ENCODE results near the gene SEPSECS.

The SEPSECS gene

GRCh38 chr4:25078523-25078922 is 81.7 kb downstream of the SEPSECS start:
- DNase-seq (ENCODE audit: low read depth) = no peak
- H3K4me3 ChIP-seq (ENCODE audit: control insufficient read depth, low read depth, low read length) = no peak overlapping the region
- TF ChIP-seq CTCF (conservative IDR thresholded peaks at IDR 0.05; ENCODE audit: control insufficient read depth, insufficient read depth, low read depth, low read length) = no peak

- TF ChIP-seq CTCF (conservative IDR thresholded peaks at IDR 0.05; ENCODE audit: control insufficient read depth, insufficient read depth, low read depth, low read length) = no peak
- no peak for DNase-seq (ENCODE audit: low read depth)
- H3K4me3 ChIP-seq (ENCODE audit: control insufficient read depth, low read depth, low read length) = no peak overlapping the region
These were observed 83.4 kb downstream of the SEPSECS start for GRCh38 chr4:25076625-25077398.

- DNase-seq (ENCODE audit: low read depth) = no peak
- no peak overlapping the region for H3K4me3 ChIP-seq (ENCODE audit: control insufficient read depth, low read depth, low read length)
- no peak for TF ChIP-seq CTCF (conservative IDR thresholded peaks at IDR 0.05; ENCODE audit: control insufficient read depth, insufficient read depth, low read depth, low read length)
These were observed 84.4 kb downstream of the SEPSECS start for GRCh38 chr4:25075851-25076250.

GRCh38 chr4:25075129-25075528 is 85.1 kb downstream of the SEPSECS start:
- no peak for DNase-seq (ENCODE audit: low read depth)
- no peak overlapping the region for H3K4me3 ChIP-seq (ENCODE audit: control insufficient read depth, low read depth, low read length)
- no peak for TF ChIP-seq CTCF (conservative IDR thresholded peaks at IDR 0.05; ENCODE audit: control insufficient read depth, insufficient read depth, low read depth, low read length)

GRCh38 chr4:25070545-25070944 is 89.7 kb downstream of the SEPSECS start:
- no peak for TF ChIP-seq CTCF (conservative IDR thresholded peaks at IDR 0.05; ENCODE audit: control insufficient read depth, insufficient read depth, low read depth, low read length)
- DNase-seq (ENCODE audit: low read depth) = no peak
- H3K4me3 ChIP-seq (ENCODE audit: control insufficient read depth, low read depth, low read length) = no peak overlapping the region

Measured in fibroblast of mammary gland (primary cell).